ENCODE results near the gene ELF2.
"Not testable (repeated sequence)": the region's sequence is repeated elsewhere in the genome, so short reads cannot be mapped to it uniquely, and the experiment has no call there.

The ELF2 gene

GRCh38 chr4:139188648-139189416, 11.8 kb upstream of the ELF2 start:
- no peak for DNase-seq (ENCODE audit: low read depth in 3 of 3)

DNA sequence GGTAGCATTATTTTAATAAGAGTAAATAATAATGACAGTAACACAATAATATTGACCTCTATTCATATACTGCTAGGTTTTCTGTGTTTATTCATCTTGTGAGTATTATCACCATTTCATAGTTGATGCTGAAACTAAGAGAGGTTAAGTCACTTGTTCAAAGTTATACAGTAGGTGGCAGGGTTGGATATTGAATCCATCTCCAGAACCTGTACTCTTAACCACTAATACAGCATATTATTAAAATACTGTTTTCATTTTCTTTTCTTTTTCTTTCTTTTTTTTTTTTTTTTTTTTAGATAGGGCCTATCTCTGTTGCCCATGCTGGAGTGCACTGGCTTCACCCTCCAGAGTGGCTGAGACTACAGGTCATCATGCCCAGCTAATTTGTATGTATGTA, 7.1 kb upstream of the ELF2 start:
- DNase-seq (ENCODE audit: low read depth in 3 of 3) = no peak

DNA sequence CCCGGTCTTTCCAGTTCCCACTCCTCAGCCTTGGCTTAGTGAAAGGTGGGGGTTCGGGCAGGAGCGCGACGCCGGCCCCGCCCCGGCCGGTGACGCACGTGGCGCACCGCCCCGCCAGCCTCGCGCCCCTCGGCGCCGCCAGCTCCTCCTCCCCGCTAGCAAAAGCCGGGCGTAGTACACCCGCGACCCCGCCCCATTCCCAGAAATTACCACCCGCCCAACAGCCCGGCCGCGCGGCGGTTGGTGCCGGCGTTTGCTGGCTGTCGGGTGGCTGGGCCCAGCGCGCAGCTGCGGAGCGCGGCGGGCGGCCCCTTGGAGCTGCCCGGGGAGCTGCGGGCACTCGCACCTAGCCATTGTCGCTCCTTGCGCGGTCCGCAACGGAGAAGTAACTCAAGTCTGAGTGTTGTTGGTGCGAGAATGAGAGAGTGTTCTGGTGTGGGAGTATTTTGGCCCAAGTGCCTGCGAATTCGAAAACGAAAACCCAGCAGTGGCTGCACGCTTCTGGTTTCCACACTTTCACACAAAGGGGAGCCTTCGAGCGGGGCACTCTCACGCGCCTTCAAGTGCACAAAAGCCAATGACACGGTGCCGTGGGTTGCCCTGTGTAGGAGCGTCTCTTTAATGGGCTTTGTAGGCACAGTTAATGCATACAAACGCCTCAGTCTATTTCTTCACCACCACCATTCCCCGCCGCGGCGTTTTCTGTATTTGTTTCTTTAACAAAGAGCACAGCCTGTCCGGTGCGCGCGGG, 1.0 kb upstream of the ELF2 start:
- DNase-seq (ENCODE audit: low read depth in 3 of 3) = peak; percentile 77 to 86 (median 85)

GRCh38 chr4:139176302-139177048, 543 bp downstream of the ELF2 start:
- peak; percentile 42 to 46 (median 42) for DNase-seq (ENCODE audit: low read depth in 3 of 3)

DNA sequence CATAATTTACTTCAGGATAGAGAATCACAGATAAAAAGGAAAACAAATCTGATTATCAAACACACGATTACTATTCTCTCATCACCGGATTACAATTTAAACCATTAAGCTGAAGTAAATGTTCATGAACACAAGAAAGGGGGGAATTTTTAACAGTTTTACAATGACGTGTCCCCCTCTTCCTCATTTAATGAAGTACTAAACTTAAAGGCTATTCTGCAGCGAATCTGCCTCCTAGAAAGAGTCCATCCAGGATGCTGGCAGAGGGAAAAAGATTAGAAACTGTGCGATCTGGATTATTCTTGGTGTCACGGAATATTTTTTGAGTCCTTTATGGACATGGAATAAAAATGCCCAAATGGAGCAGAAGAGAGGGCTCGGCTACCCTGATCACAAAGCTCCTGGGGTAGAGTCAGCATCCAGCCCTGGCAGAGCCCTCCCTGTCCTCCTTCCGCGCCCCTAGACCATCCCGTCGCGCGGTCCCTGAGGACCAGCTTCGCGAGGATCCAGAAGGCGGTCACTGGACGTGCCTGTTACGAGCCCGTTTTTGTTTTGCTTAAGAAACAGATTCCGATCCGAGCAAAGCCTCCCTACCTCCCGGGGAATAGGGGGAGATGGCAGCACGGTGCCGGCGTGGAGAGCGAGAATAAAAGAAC, 1.2 kb downstream of the ELF2 start:
- peak in 1 of 3 experiments; percentile 15 for DNase-seq (ENCODE audit: low read depth in 3 of 3)

GRCh38 chr4:139171876-139172691, 4.9 kb downstream of the ELF2 start:
- no peak for DNase-seq (ENCODE audit: low read depth in 3 of 3)

DNA sequence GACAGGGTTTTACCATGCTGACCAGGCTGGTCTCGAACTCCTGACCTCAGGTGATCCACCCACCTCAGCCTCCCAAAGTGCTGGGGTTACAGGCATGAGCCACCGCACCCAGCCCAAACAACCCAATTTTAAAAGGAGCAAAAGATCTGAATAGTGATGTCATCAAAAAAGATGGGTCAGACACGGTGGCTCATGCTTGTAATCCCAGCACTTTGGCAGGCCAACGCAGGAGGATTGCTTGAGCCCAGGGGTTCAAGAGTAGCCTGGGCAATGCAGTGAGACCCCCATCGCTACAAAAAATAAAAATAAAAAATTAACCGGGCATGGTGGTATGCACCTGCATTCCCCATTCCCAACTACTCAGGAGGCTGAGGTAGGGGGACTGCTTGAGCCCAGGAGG, 6.1 kb downstream of the ELF2 start:
- DNase-seq (ENCODE audit: low read depth in 3 of 3) = no peak

DNA sequence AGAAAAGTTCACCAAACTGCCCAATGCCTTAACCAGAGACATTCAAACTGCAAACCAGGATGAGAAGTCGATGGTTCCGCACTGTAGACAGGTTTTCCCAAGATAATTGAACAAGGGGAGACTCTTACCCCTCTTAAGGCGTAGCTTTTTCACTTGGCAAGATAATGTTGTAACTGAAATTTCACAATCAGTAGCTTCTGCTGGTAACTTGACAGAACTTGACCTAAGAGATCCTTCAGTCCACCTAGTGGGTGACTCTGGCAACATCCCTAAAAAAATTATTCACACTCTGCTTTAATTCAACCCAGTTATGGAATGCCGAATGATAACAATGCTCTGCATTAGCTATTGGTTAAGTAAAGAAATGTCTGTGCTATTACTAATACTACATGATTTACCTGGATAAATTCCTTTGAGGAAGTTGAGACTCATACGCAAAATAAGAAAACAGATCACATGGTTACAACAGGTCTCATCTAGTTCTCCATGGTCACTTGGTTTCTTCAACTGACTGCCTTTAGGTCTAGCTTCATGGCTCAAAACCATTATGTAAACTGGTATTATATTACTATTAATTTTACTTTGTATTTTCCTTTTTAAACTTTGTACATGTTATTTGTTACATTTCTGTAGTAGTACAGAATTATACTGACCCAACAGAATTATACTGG, 9.1 kb downstream of the ELF2 start:
- no peak for DNase-seq (ENCODE audit: low read depth in 3 of 3)

- no peak for DNase-seq (ENCODE audit: low read depth in 3 of 3)
These were observed 12.3 kb downstream of the ELF2 start for GRCh38 chr4:139164731-139165130.

DNA sequence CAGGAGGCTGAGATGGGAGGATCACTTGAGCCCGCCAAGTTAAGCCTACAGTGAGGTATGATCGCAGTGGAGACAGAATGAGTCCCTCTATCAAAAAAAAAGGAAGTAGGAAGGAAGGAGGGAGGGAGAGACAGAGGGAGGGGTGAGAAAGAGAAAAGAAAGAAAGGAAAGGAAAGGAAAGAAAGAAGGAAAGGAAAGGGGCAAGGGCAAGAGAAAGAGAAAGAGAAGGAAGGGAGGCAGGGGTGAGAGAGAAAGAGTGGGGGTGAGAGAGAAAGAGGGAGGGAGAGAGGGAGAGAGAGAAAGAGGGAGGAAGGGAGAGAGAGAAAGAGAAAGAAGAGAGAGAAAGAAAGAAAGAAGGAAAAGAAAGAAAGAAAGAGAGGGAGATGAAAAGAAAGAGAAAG, 13.2 kb downstream of the ELF2 start:
- DNase-seq (ENCODE audit: low read depth in 3 of 3) = no peak

GRCh38 chr4:139157977-139158376, 19.0 kb downstream of the ELF2 start:
- DNase-seq (ENCODE audit: low read depth in 3 of 3) = not testable (repeated sequence)

- DNase-seq (ENCODE audit: low read depth in 3 of 3) = no peak
These were observed 22.0 kb downstream of the ELF2 start for GRCh38 chr4:139154952-139155557.

- no peak for DNase-seq (ENCODE audit: low read depth in 3 of 3)
These were observed 22.5 kb downstream of the ELF2 start for GRCh38 chr4:139154538-139154937.

GRCh38 chr4:139154134-139154421, 22.9 kb downstream of the ELF2 start:
- no peak for DNase-seq (ENCODE audit: low read depth in 3 of 3)

DNA sequence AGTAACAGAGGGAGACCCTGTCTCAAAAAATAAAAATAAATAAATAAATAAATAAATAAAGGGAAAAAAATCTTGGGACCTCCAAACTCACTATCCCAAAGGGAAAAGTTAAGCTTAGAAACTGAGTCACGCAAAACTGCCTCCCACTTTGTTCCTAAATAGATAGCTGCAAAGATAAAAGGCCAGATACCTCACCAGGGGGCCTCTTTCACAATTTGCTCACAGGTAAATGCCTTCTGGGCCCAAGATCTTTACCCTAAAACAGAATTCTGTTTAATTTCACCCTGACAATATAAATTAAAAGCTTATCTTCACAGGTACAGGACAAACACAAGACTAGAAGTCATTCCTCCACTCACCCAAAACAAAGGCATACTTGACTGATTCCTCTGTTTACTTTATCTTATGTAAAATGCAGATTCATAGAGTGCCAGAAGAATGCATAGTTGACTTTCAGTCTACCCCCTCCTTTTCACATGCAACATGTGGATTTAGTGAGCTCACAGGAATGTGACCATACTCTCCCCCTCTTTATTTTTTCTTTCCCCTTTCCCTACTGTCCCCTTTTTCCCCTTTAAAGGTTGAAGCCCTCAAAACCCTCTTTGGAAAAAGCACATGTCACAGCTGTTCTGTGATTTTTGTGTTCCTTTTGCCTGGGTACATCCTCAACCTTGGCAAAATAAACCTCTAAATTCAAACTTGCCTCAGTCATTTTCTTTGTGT, 23.4 kb downstream of the ELF2 start:
- DNase-seq (ENCODE audit: low read depth in 3 of 3) = no peak

- no peak for DNase-seq (ENCODE audit: low read depth in 3 of 3)
These were observed 24.8 kb downstream of the ELF2 start for GRCh38 chr4:139152249-139152648.

DNA sequence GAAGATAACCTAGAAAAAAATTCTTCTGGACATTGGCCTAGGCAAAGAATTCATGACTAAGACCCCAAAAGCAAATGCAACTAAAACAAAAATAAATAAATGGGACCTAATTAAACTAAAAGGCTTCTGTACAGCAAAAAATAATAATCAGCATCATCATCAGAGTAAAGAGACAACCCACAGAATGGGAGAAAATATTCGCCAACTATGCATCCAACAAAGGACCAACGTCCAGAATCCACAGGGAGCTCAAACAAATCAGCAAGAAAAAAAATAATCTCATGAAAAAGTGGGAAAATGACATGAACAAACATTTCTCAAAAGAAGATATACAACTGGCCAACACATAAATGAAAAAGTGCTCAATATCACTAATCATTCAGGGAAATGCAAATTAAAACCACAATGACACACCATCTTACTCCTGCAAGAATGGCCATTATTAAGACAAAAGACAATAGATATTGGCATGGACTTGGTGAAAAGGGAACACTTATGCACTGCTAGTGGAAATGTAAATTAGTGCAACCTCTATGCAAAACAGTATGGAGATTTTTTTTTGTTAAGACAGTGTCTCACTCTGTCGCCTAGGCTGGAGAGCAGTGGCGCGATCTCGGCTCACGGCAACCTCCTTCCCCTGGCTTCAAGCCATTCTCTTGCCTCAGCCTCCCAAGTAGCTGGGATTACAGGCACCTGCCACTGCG, 29.9 kb downstream of the ELF2 start:
- no peak for DNase-seq (ENCODE audit: low read depth in 3 of 3)

GRCh38 chr4:139145552-139145932, 31.5 kb downstream of the ELF2 start:
- DNase-seq (ENCODE audit: low read depth in 3 of 3) = no peak

DNA sequence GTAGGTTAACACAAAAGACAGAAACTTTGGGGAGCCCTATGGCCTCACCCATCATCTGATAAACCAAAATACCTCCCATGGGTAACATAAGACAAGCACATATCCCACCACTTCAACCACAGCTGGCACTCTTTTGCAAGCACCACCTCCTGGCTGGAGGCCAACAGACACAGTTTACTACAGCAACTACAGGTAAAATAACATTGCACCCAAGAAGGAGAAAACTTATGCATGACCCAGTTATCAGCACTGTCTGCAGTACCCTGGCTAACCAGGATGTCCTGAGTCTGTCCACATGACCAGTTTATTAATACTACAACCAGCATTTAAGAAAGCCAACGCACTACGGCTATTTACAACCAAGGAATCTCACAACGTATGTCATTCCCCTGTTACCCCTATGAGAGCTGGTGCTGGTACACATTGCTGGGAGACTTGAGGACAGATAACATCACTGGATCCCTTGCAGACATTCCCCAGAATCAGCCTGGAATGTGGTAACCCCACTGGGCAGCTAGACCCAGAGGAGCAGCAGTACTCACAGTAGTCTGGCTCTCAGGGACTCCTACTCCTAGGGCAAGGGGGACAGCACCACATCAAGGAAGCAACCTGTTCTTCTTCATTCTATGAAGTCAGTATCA, 32.0 kb downstream of the ELF2 start:
- DNase-seq (ENCODE audit: low read depth in 3 of 3) = no peak
